GM19043 (cell line): Measurements from ENCODE around the gene SYTL1.
A peak's percentile ranks its signal among the peaks of the same experiment; 100 is the strongest.
"Not testable (repeated sequence)": the region's sequence is repeated elsewhere in the genome, so short reads cannot be mapped to it uniquely, and the experiment has no call there.

Experiments used
- ATAC-seq: cut with Tn5 transposase; IDR thresholded peaks from one replicate; pipeline ENCODE4 v1.9.1; 2021; ENCODE audit warnings: low read depth; ENCODE audit not compliant: unreplicated experiment

SYTL1 gene

GRCh38 chr1:27380766-27381733 lies 39.2 kb downstream of the SYTL1 start:
- ATAC-seq = no peak

GRCh38 chr1:27381969-27382762 lies 40.3 kb downstream of the SYTL1 start:
- ATAC-seq = no peak

- no peak for ATAC-seq
These were observed 41.3 kb downstream of the SYTL1 start, which contains the start of gene CD164L2 for GRCh38 chr1:27383039-27383605. Gene CD164L2 (minus strand): TSS chr1:27383333. CDS start chr1:27383239, 94 bp downstream.

GRCh38 chr1:27383661-27384060 lies 41.8 kb downstream of the SYTL1 start:
- ATAC-seq = no peak

- not testable (repeated sequence) for ATAC-seq
These were observed 43.0 kb downstream of the SYTL1 start for GRCh38 chr1:27384797-27385196.

GRCh38 chr1:27388337-27389005 lies 46.6 kb downstream of the SYTL1 start:
- no peak for ATAC-seq

- no peak for ATAC-seq
These were observed 49.8 kb downstream of the SYTL1 start for GRCh38 chr1:27391511-27392095.

- peak; percentile 40 for ATAC-seq
These were observed 50.4 kb downstream of the SYTL1 start, which contains the start of gene GPR3 for GRCh38 chr1:27392096-27392777. Gene GPR3 (plus strand): TSS chr1:27392622. CDS start chr1:27393799, 1,177 bp downstream.

- ATAC-seq = no peak
These were observed 51.2 kb downstream of the SYTL1 start for GRCh38 chr1:27392778-27393635.

GRCh38 chr1:27393641-27394281 lies 51.9 kb downstream of the SYTL1 start:
- ATAC-seq = no peak

- no peak for ATAC-seq
These were observed 52.4 kb downstream of the SYTL1 start for GRCh38 chr1:27394282-27394658.

GRCh38 chr1:27394925-27395324 lies 53.1 kb downstream of the SYTL1 start:
- ATAC-seq = no peak

- no peak for ATAC-seq
These were observed 53.8 kb downstream of the SYTL1 start for GRCh38 chr1:27395441-27396195.

GRCh38 chr1:27397110-27397509 lies 55.3 kb downstream of the SYTL1 start:
- no peak for ATAC-seq

- no peak for ATAC-seq
These were observed 55.9 kb downstream of the SYTL1 start for GRCh38 chr1:27397749-27398148.

GRCh38 chr1:27398405-27399149 lies 56.8 kb downstream of the SYTL1 start:
- ATAC-seq = no peak
